Uterus (tissue), 2 donors: ENCODE data around the gene MED17.

Experiments used
- CTCF ChIP-seq, 4 experiments: fragments of 200-600 bp in 2 of 4; fragments of 450-650 bp in 2 of 4; sonication (generic) in 2 of 4; IDR thresholded peaks; one replicate each; pipeline ENCODE4 v1.5.1; 2016 to 2019; ENCODE audit warnings: antibody characterized with exemption in 4 of 4, mild to moderate bottlenecking in 2 of 4, moderate library complexity in 1 of 4
- POLR2A ChIP-seq, 2 donors: fragments of 450-650 bp; IDR thresholded peaks; one replicate each; pipeline ENCODE4 v1.6.1; 2016; ENCODE audit warnings: antibody characterized with exemption in 2 of 2, mild to moderate bottlenecking in 1 of 2, moderate library complexity in 1 of 2

GRCh38 chr11:93861808-93862207, 77.7 kb downstream of the MED17 start:
- TF ChIP-seq CTCF (IDR thresholded peaks at IDR 0.05): no peak
- TF ChIP-seq POLR2A (IDR thresholded peaks at IDR 0.05): no peak
